ENCODE results near the gene NDEL1.

NDEL1 gene

GRCh38 chr17:8430966-8431365 is 4.7 kb upstream of the NDEL1 start:
- H3K4me1 Mint-ChIP-seq, result no peaks in the 10 kb centered on the region
- TF ChIP-seq, protein P1, sequence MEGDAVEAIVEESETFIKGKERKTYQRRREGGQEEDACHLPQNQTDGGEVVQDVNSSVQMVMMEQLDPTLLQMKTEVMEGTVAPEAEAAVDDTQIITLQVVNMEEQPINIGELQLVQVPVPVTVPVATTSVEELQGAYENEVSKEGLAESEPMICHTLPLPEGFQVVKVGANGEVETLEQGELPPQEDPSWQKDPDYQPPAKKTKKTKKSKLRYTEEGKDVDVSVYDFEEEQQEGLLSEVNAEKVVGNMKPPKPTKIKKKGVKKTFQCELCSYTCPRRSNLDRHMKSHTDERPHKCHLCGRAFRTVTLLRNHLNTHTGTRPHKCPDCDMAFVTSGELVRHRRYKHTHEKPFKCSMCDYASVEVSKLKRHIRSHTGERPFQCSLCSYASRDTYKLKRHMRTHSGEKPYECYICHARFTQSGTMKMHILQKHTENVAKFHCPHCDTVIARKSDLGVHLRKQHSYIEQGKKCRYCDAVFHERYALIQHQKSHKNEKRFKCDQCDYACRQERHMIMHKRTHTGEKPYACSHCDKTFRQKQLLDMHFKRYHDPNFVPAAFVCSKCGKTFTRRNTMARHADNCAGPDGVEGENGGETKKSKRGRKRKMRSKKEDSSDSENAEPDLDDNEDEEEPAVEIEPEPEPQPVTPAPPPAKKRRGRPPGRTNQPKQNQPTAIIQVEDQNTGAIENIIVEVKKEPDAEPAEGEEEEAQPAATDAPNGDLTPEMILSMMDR (IDR thresholded peaks at IDR 0.05; ENCODE audit: unreplicated experiment in 3 of 3), result no peak
- H3K27me3 Mint-ChIP-seq (ENCODE audit: low read depth), result no peaks in the 10 kb centered on the region
- no peak overlapping the region for H3K4me3 Mint-ChIP-seq
- no peaks in the 10 kb centered on the region for H3K36me3 Mint-ChIP-seq (ENCODE audit: low read depth)
- no peak overlapping the region for H3K27ac Mint-ChIP-seq
- no peaks in the 10 kb centered on the region for H3K9me3 Mint-ChIP-seq

DNA sequence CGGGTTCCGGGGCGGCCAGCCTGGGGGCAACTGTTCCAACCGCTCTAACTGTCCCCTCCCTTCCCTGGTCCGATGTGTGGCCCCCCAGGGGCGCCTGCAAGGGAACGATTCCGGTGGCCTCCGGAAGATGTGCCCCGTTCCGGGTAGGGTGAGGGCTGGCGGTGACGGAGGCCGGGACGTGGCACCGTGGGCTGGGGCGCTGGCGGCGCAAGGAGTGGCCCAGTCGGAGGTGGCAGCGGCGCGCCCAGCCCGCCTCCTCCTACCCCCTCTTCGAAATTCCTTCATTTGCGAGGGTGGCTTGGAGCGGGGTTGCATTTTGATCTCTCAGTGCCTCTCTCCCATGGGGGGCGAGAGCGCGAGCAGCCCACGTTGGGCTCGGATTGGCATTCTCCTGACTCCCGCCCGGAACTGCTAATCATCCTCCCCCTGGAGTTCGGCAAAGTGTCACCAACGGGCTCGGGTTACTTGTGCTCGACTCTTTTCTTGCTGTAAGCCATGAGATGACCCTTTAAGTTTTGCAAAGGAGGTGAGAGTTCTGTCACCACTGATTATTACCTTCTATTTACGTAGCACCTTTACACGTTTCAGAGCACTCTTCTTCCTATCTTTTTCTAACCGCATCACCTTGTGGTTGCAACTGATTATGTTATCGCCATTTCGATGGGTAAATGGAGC is 622 bp downstream of the NDEL1 start:
- Mint-ChIP-seq H3K36me3 (ENCODE audit: low read depth) (peaks cover 10% of the 10 kb centered on the region), H3K4me3 (peak overlapping the region; percentile 89 to 94 (median 94)), H3K4me1 (peaks cover 19% of the 10 kb centered on the region), H3K27ac (peak overlapping the region; percentile 75 to 97 (median 90)), H3K9me3 (no peaks in the 10 kb centered on the region), H3K27me3 (ENCODE audit: low read depth) (no peaks in the 10 kb centered on the region)
- TF ChIP-seq, protein P1 (IDR thresholded peaks at IDR 0.05; ENCODE audit: unreplicated experiment in 3 of 3), result no peak

DNA sequence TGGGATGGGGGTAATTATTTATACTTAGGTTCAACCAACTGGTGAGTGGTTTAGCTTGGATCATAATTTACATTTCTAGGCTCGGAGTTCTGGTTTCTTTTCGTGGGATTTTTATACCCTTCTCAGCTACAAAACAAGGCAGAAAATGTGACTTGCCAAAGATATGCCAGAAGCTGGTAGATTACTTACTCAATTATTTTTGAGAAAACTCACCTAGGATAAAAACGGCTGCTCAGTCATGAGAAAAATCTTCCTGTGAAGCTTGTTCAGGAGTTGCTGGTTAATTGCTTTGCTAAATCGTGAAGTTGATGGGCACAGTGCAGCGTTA is 1.1 kb downstream of the NDEL1 start:
- no peaks in the 10 kb centered on the region for H3K9me3 Mint-ChIP-seq
- H3K36me3 Mint-ChIP-seq (ENCODE audit: low read depth), result peaks cover 10% of the 10 kb centered on the region
- H3K4me1 Mint-ChIP-seq, result peaks cover 23% of the 10 kb centered on the region
- H3K27ac Mint-ChIP-seq, result peak overlapping the region; percentile 75 to 97 (median 90)
- peak overlapping the region; percentile 89 to 94 (median 94) for H3K4me3 Mint-ChIP-seq
- H3K27me3 Mint-ChIP-seq (ENCODE audit: low read depth), result no peaks in the 10 kb centered on the region
- TF ChIP-seq, protein P1 (IDR thresholded peaks at IDR 0.05; ENCODE audit: unreplicated experiment in 3 of 3), result no peak

- Mint-ChIP-seq H3K4me1 (peaks cover 25% of the 10 kb centered on the region), H3K9me3 (no peaks in the 10 kb centered on the region), H3K36me3 (ENCODE audit: low read depth) (peaks cover 13% of the 10 kb centered on the region), H3K27me3 (ENCODE audit: low read depth) (no peaks in the 10 kb centered on the region), H3K27ac (no peak overlapping the region), H3K4me3 (peak overlapping the region in 1 of 3 experiments; percentile 73)
- TF ChIP-seq, protein P1 (IDR thresholded peaks at IDR 0.05; ENCODE audit: unreplicated experiment in 3 of 3), result no peak
These were observed 2.8 kb downstream of the NDEL1 start for GRCh38 chr17:8438441-8438840.

DNA sequence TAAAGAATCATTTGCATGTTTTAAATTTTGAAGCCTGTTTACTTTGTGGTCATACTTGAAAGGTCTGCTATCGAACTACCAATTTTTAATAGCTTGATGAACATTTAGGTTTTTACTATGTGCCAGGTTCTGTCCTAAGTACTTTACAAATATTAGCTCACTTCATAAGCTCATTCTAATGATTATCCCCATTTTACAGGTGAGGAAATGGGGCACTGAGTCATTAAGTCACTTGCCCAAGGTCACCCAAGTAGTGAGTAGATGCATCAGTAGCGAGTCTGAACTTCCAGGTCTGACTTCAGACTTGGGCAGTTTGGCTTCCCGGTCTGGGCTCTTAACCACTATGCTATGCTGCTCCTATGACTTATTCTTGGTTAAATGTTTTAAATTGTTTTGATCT is 4.0 kb downstream of the NDEL1 start:
- peak overlapping the region in 2 of 3 experiments; percentile 19 to 56 for H3K4me3 Mint-ChIP-seq
- no peak overlapping the region for H3K27ac Mint-ChIP-seq
- TF ChIP-seq, protein P1 (IDR thresholded peaks at IDR 0.05; ENCODE audit: unreplicated experiment in 3 of 3), result no peak

GRCh38 chr17:8441690-8442089 is 6.0 kb downstream of the NDEL1 start:
- Mint-ChIP-seq H3K4me1 (peaks cover 25% of the 10 kb centered on the region), H3K36me3 (ENCODE audit: low read depth) (peaks cover 34% of the 10 kb centered on the region), H3K9me3 (no peaks in the 10 kb centered on the region), H3K27ac (peak overlapping the region in 1 of 3 experiments; percentile 28), H3K4me3 (peak overlapping the region in 1 of 3 experiments; percentile 14), H3K27me3 (ENCODE audit: low read depth) (no peaks in the 10 kb centered on the region)
- TF ChIP-seq, protein P1 (IDR thresholded peaks at IDR 0.05; ENCODE audit: unreplicated experiment in 3 of 3), result no peak

More for the DNA sequence above, 4.0 kb downstream of the NDEL1 start:
- Mint-ChIP-seq H3K27me3 (ENCODE audit: low read depth) (no peaks in the 10 kb centered on the region), H3K36me3 (ENCODE audit: low read depth) (peaks cover 23% of the 10 kb centered on the region), H3K9me3 (no peaks in the 10 kb centered on the region), H3K4me1 (peaks cover 25% of the 10 kb centered on the region)
